Measurements from ENCODE around the gene POLD3.
A peak's percentile ranks its signal among the peaks of the same experiment; 100 is the strongest.

The POLD3 gene

DNA sequence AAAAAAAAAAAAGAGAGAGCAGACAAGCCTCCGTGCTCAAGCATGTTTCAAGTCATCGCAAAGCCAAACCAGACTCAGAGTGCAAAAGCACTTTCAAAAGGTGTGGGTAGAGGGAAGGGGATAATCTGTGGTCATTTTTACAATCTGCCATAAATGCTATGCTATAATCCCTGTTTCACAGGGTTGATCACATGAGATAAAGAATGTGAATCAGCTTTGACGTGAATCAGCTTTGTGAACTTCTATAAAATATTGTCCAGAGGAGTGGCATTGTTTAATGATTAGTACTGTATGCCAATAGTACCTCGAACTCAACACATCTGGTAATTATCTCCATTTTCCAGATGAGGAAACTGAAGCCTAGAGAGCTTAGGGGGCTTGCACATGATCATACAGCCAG, 20.0 kb upstream of the POLD3 start:
- TF ChIP-seq CTCF (IDR thresholded peaks at IDR 0.05; ENCODE audit: control insufficient read depth, insufficient read depth, low read depth, low read length, missing control alignments): no peak
- H3K4me3 ChIP-seq (ENCODE audit: control insufficient read depth, low read depth, low read length): no peak overlapping the region
- no peak for DNase-seq (ENCODE audit: low read depth)

DNA sequence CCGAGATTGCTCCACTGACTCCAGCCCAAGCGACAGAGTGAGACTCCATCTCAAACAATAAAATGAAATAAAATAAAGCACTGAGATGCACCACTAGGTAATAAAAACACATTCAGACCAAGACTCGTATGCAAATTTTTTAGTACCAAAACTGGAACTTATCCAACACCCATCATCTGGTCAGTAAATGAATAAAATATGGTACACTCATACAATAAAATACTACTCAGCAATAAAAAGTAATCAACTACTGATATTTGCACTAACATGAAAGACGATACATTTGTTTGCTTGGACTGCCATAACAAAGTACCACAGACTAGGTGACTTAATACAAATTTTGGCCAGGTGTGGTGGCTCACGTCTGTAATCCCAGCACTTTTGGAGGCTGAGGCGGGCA, 17.8 kb upstream of the POLD3 start:
- DNase-seq (ENCODE audit: low read depth): no peak
- no peak overlapping the region for H3K4me3 ChIP-seq (ENCODE audit: control insufficient read depth, low read depth, low read length)
- TF ChIP-seq CTCF (IDR thresholded peaks at IDR 0.05; ENCODE audit: control insufficient read depth, insufficient read depth, low read depth, low read length, missing control alignments): no peak

DNA sequence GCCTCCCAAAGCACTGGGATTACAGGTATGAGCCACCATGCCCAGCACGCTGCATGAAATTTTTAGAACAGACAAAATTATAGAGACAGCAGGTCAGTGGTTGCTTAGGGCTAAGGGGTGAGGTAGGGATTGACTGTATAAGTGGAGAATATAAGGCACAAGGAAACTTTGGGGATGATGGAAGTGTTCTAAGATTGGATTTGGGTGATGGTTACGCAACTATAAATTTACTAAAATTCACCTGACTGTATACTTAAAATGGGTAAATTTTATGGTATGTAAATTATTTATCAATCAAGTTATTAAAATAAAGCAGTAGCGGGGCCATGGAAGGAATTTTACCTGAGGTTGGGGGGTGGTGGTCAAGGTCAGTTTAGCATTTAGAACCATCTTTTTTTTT, 16.4 kb upstream of the POLD3 start:
- no peak for DNase-seq (ENCODE audit: low read depth)
- H3K4me3 ChIP-seq (ENCODE audit: control insufficient read depth, low read depth, low read length): no peak overlapping the region
- no peak for TF ChIP-seq CTCF (IDR thresholded peaks at IDR 0.05; ENCODE audit: control insufficient read depth, insufficient read depth, low read depth, low read length, missing control alignments)

DNA sequence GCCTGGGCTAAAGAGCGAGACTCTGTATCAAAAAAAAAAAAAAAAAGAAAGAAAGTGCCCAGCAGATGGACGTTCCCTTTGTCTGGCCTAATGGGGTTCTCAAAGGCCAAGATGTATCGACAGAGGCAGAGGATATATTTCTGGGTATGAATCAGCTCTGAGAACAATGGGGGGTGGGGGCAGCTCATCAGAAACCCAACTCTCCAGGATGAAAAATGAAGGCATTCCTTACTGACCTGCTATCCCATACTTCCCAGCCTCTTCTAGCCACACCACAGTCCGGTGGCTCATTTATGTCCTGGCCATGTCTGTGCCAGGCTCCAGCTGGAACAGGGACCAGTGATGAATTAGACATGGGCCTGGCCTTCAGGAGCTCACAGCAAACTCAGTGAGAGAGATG, 15.2 kb upstream of the POLD3 start:
- H3K4me3 ChIP-seq (ENCODE audit: control insufficient read depth, low read depth, low read length): no peak overlapping the region
- DNase-seq (ENCODE audit: low read depth): no peak
- TF ChIP-seq CTCF (IDR thresholded peaks at IDR 0.05; ENCODE audit: control insufficient read depth, insufficient read depth, low read depth, low read length, missing control alignments): no peak

DNA sequence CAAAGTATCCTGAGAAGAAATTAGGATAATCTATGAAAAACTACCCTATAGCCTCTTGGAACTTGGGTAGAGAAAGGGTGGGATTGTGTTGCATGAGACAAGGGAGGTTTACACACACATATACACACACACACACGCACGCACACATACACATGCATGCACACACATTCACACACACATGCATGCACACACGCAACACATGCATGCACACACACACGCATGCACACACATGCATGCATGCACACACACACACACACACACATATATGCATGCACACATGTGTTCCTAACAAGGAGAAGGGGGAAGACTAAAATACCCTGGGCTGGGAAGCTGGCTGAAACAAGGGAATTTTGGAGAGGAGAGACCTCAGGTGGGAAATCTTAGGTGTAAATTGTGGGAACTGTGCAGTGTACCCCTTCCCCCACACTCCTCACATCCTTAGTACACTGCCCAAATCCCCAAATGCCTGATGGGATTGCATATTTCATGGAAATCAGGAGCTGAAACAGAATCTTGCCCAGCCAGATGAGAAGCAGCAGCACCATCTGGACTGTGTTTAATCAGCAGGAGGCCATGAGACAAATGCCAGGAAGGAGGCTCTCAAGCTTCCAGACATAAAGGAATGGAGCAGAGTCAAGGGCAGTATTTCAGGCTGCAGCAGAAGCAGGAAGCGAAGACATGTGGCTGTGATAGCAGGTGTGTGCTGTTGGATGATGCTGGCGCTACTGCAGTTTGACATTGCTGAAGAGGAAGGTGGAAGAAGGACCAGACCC, 14.6 kb upstream of the POLD3 start:
- no peak overlapping the region for H3K4me3 ChIP-seq (ENCODE audit: control insufficient read depth, low read depth, low read length)
- DNase-seq (ENCODE audit: low read depth): peak; percentile 27
- no peak for TF ChIP-seq CTCF (IDR thresholded peaks at IDR 0.05; ENCODE audit: control insufficient read depth, insufficient read depth, low read depth, low read length, missing control alignments)

- TF ChIP-seq CTCF (IDR thresholded peaks at IDR 0.05; ENCODE audit: control insufficient read depth, insufficient read depth, low read depth, low read length, missing control alignments): no peak
- DNase-seq (ENCODE audit: low read depth): no peak
These were observed 12.7 kb upstream of the POLD3 start for GRCh38 chr11:74579577-74580270.

More at GRCh38 chr11:74579577-74580270, 12.7 kb upstream of the POLD3 start:
- H3K4me3 ChIP-seq (ENCODE audit: control insufficient read depth, low read depth, low read length): no peak overlapping the region

Measured in AG09309 (cell line).